T-helper 22 cell (primary cell): Measurements from ENCODE around the gene SLC24A4.

Experiments used
- DNase-seq: peaks from one replicate; pipeline ENCODE4 v3.0.0-alpha.2; 2020; ENCODE audit warnings: low read depth

Gene SLC24A4

GRCh38 chr14:92546347-92547053 is 223.5 kb downstream of the SLC24A4 start:
- no peak for DNase-seq

- no peak for DNase-seq
Measured at GRCh38 chr14:92549105-92549858, 226.3 kb downstream of the SLC24A4 start.

- no peak for DNase-seq
Measured at GRCh38 chr14:92549859-92550230, 226.9 kb downstream of the SLC24A4 start.
